Measurements from ENCODE around the gene RALBP1. TPM values are rescaled to one million over a fixed set of nuclear protein-coding genes. Genes with fewer than 3 reads are reported as not detected.

Gene RALBP1
- total RNA-seq, 1 donor from 2014 or later = 67.2 TPM

DNA sequence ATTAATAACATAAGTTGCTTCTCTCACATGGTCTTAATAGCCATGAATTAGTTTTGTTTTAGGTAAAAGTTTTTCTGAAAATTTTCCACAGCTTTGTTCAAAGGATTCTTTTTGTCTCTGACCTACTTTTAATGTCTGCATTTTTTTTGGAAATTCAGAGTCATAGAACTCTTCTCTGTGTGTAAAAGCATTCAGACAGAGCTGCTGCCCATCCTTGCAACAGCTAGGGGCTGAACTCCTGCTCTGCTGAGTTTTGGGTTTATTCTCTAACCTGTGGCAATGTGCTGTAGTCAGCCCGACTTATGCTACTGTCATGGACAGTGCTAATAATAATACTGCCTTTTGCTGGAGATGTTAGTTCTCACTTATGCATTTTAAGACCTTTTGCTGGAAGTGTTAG lies 44.1 kb downstream of the RALBP1 start:
- peaks cover under 1 to 8% of the 10 kb centered on the region in 2 donors for H3K36me3 ChIP-seq
- H3K27me3 ChIP-seq = no peaks in the 10 kb centered on the region
- TF ChIP-seq, protein P1, sequence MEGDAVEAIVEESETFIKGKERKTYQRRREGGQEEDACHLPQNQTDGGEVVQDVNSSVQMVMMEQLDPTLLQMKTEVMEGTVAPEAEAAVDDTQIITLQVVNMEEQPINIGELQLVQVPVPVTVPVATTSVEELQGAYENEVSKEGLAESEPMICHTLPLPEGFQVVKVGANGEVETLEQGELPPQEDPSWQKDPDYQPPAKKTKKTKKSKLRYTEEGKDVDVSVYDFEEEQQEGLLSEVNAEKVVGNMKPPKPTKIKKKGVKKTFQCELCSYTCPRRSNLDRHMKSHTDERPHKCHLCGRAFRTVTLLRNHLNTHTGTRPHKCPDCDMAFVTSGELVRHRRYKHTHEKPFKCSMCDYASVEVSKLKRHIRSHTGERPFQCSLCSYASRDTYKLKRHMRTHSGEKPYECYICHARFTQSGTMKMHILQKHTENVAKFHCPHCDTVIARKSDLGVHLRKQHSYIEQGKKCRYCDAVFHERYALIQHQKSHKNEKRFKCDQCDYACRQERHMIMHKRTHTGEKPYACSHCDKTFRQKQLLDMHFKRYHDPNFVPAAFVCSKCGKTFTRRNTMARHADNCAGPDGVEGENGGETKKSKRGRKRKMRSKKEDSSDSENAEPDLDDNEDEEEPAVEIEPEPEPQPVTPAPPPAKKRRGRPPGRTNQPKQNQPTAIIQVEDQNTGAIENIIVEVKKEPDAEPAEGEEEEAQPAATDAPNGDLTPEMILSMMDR (IDR thresholded peaks at IDR 0.05) = no peak
- no peak overlapping the region for H3K4me3 ChIP-seq
- no peaks in the 10 kb centered on the region for H3K9me3 ChIP-seq
- H3K27ac ChIP-seq = no peak overlapping the region
- no peak for DNase-seq (ENCODE audit: low spot score in 2 of 2)
- peaks cover 0 to 9% of the 10 kb centered on the region in 2 donors for H3K4me1 ChIP-seq
- intact Hi-C loops (cut with DNase I) = no loop called here

DNA sequence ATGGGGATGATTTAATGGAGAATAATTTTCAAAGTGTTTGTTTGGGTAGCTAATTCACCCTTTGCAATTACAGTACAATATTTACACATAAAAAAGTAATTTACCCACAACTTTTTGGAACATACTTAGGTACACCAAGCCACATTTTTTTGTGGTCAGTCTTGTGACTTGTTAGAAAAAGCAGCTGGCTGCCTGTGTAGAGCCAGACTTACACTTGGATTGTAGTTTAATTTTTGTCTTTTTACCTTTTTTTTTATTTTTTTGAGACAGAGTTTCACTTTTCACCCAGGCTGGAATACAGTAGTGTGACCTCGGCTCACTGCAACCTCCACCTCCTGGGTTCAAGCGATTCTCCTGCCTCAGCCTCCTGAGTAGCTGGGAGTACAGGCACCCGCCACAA lies 45.4 kb downstream of the RALBP1 start:
- intact Hi-C loops (cut with DNase I) = no loop called here
- TF ChIP-seq, protein P1 (IDR thresholded peaks at IDR 0.05) = no peak
- no peak for DNase-seq (ENCODE audit: low spot score in 2 of 2)

DNA sequence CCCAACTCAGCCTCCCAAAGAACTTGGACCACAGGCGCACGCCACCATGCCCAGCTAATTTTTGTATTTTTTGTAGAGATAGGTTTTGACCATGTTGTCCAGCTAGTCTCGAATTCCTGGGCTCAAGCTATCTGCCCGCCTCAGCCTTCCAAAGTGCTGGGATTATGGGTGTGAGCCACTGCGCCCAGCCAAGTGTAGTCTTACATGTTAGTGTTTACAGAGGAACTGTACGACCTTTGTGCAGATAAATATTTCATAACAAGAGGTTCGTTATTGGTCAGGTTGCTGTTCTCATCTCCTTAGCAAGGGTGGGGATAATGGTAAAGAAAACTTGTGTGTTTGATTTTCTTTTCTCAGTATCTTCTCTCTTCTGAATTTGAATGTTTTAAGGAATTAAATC lies 46.5 kb downstream of the RALBP1 start:
- TF ChIP-seq, protein P1 (IDR thresholded peaks at IDR 0.05) = no peak
- H3K36me3 ChIP-seq = peaks cover 10 to 14% of the 10 kb centered on the region in 2 donors

More for the DNA sequence above, 45.4 kb downstream of the RALBP1 start:
- Histone ChIP-seq H3K27ac (no peak overlapping the region), H3K9me3 (no peaks in the 10 kb centered on the region), H3K4me3 (no peak overlapping the region), H3K4me1 (peaks cover 0 to 9% of the 10 kb centered on the region in 2 donors), H3K36me3 (peaks cover 5 to 14% of the 10 kb centered on the region in 2 donors), H3K27me3 (no peaks in the 10 kb centered on the region)

DNA sequence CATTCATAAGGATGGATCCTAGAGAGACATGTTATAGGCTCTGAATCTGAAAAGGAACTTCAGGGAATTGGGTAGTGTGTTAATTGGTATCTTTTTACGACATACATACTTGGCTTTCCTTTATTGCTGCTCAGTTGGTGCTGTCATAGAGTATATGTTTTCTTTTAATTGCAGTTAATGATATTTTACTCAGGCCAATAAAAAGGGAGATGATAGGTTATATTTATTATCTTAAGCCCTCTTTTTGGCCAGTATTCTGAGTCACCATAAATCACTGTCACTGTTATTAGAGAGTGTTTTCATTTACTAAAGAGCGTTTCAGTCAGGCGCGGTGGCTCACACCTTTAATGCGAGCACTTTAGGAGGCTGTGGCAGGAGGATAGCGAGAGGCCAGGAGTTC lies 47.6 kb downstream of the RALBP1 start:
- intact Hi-C loops (cut with DNase I) = no loop called here
- H3K27me3 ChIP-seq = no peaks in the 10 kb centered on the region
- peaks cover 10 to 17% of the 10 kb centered on the region in 2 donors for H3K36me3 ChIP-seq
- H3K27ac ChIP-seq = no peak overlapping the region
- H3K4me3 ChIP-seq = no peak overlapping the region
- DNase-seq (ENCODE audit: low spot score in 2 of 2) = no peak
- H3K4me1 ChIP-seq = peaks cover 0 to 2% of the 10 kb centered on the region in 2 donors
- no peaks in the 10 kb centered on the region for H3K9me3 ChIP-seq
- TF ChIP-seq, protein P1 (IDR thresholded peaks at IDR 0.05) = no peak

More for the DNA sequence above, 46.5 kb downstream of the RALBP1 start:
- Histone ChIP-seq H3K27ac (no peak overlapping the region), H3K27me3 (no peaks in the 10 kb centered on the region), H3K4me3 (no peak overlapping the region), H3K9me3 (no peaks in the 10 kb centered on the region), H3K4me1 (peaks cover 0 to 9% of the 10 kb centered on the region in 2 donors)
- intact Hi-C loops (cut with DNase I) = no loop called here
- no peak for DNase-seq (ENCODE audit: low spot score in 2 of 2)

DNA sequence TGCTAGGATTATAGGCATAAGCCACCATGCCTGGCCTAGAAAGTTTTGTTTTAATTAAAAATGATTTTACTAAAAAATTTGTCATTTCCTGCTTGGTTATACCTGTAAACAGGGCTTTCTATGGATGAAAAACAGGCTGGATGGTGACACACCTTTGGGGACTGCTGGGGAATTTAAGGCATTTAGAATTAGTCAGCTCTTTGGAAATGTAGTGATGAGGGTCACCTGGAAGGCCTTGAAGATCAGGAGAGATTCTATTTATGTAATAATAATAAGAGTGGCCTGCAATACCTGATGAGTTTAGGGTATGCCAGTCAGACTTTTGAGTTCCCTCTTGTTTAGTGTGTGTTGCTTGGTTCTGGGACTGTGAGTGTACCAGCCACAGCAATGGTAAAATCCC lies 51.1 kb downstream of the RALBP1 start:
- intact Hi-C loops (cut with DNase I) = no loop called here
- DNase-seq (ENCODE audit: low spot score in 2 of 2) = no peak
- Histone ChIP-seq H3K9me3 (no peaks in the 10 kb centered on the region), H3K27me3 (no peaks in the 10 kb centered on the region), H3K4me3 (no peak overlapping the region), H3K4me1 (no peaks in the 10 kb centered on the region), H3K27ac (no peak overlapping the region), H3K36me3 (peaks cover 17 to 27% of the 10 kb centered on the region in 2 donors)
- TF ChIP-seq, protein P1 (IDR thresholded peaks at IDR 0.05) = no peak

Data from ascending aorta (tissue), 2 donors.